DMS53 treated with DMSO at 0.1 percent for 48 hours (cell line): Measurements from ENCODE around the gene EFNA4.
A peak's percentile ranks its signal among the peaks of the same experiment; 100 is the strongest.

Experiments used
- DNase-seq: peaks from one replicate; lab custom pipeline; 2025; ENCODE audit not compliant: unreplicated experiment; lab: John Stamatoyannopoulos, UW

EFNA4 gene

GRCh38 chr1:155072531-155073289 is 9.2 kb downstream of the EFNA4 start:
- no peak for DNase-seq

DNA sequence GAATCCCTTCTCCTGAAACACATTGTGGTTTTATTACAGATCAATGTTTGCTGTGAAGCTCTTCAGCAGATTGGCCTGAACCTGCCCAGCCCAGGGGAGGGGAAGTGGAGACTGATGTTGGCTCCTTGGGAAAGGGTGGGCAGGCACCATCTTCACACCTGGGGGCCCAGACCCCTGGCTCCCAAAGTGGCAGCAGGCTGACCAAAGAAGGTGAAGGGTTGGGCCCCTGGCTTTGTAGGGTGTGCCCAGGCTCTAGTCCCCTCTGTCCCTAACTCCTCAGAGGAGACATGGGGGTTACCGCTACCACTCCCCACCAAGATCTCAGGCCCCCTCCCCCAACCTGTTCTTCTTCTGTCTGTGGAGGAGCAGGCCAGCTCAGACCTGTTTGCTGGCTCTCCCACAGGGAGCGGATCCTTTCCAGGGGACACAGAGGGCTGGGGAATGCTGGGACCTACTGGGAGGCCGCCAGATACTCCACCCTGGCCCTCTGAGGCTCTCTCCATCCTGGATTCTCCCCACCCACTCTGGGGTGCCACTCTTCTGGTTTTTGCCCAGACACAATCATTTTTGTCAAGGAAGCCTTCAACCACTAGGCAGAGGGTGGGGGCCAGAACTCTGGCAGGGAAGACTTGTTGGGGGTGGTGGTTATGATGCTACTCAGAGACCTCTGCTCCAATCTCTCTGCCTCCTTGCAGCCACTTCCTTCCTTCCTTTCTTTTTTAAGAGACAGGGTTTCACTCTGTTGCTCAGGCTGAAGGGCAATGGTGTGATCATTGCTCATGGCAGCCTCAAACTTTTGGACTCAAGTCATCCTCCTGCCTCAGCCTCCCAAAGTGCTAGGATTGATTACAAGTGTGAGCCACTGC is 10.1 kb downstream of the EFNA4 start:
- DNase-seq = no peak

- DNase-seq = no peak
These were observed 12.0 kb downstream of the EFNA4 start for GRCh38 chr1:155075535-155075934.

GRCh38 chr1:155076371-155076770 is 12.8 kb downstream of the EFNA4 start:
- no peak for DNase-seq

GRCh38 chr1:155077346-155077745 is 13.8 kb downstream of the EFNA4 start:
- no peak for DNase-seq

DNA sequence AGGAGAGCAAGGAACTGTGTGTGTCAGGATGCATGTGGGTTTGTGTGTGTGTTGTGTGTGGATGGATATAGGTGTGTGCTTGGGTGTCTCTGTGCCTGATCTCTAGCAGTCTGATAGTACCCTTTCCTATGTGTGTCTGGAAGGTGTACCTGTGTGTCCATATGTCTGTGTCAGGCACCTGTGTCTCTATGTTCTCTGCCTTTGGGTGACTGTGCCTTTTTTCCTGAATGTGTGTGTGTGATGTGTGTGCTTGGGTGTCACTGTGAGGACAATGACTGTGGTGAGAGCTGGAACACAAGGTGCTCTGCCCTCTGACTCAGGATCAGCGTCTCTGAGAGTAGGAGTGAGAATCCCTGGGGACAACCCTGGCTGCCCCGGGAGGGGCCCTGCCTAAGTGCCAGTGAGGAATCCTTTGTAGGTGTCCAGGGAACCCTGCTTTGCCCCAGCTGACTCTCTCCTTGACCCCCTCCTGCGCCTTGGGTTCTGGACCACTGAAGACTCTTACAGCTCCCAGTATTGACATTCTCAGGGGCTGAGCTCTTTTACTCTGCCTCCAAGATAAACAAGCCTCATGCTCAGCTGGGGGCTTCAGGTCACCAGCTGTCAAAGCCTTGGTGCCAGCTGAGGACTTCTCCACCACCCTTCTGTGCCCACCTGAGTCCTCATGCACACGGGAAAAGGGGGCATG is 14.4 kb downstream of the EFNA4 start:
- no peak for DNase-seq

- peak; percentile 8 for DNase-seq
These were observed 15.1 kb downstream of the EFNA4 start, which contains the start of gene EFNA3 for GRCh38 chr1:155078469-155079209. Gene EFNA3 (plus strand): TSS chr1:155078837. CDS start chr1:155078942, 105 bp downstream.

DNA sequence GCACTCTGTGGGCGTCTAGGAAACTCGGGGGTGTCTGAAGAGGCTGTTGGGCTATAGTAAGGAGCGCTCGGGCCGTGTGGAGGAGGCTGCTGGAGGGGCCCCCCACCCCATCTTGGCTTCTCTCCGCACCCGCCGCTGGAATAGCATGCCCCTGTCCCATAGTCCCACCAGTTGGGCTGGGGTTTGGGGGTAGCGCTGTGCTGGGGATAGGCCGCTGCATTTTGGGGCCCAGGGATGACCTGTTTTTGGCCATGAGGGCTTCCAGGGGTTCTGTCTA is 15.6 kb downstream of the EFNA4 start:
- DNase-seq = peak; percentile 25

GRCh38 chr1:155079487-155080311 is 16.2 kb downstream of the EFNA4 start:
- DNase-seq = peak; percentile 11

DNA sequence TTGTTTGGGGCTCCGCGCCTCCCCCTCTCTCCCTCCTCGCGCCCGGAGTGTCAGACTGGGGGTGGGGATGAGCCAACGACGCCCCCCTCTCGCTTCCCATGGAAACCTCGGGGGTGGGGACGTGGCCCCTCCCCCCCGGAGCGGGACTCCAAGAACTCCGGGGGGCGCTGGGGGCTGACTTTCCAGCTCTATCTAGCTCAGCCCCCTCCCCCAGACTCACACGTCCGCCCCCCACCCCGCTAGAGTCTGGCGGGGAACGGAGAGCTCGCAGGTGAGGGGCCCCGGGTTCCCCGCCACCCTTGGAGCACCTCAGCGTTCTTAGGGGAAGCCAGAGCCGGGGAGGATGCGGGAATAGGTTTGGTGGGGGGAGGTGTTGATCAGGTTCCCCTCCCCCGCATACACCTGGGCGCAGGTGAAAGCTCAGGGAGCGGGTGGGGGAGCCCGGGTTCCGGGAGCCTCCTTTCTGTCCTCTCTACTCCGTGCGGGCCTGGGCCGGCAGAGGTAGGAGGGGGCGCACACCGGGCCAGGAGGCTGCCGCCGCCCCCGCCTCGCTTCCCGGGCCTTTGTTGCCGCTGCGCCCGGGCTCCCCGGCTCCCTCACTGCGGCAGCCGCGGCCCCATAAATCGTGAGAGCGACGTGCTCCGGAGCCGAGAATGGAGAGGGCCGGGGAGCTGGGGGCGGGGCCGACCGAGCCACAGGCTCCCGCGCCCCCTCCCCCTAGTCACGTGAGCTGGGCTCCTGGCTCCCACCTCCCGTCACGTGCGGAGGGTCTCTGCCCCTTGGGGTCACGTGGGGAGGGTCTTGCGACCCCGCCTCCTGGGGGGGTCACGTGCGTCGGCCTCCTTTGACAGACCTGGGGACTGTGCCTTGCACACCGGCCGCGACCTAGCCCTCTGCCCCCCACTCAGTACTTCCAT is 17.0 kb downstream of the EFNA4 start:
- peak; percentile 22 for DNase-seq

DNA sequence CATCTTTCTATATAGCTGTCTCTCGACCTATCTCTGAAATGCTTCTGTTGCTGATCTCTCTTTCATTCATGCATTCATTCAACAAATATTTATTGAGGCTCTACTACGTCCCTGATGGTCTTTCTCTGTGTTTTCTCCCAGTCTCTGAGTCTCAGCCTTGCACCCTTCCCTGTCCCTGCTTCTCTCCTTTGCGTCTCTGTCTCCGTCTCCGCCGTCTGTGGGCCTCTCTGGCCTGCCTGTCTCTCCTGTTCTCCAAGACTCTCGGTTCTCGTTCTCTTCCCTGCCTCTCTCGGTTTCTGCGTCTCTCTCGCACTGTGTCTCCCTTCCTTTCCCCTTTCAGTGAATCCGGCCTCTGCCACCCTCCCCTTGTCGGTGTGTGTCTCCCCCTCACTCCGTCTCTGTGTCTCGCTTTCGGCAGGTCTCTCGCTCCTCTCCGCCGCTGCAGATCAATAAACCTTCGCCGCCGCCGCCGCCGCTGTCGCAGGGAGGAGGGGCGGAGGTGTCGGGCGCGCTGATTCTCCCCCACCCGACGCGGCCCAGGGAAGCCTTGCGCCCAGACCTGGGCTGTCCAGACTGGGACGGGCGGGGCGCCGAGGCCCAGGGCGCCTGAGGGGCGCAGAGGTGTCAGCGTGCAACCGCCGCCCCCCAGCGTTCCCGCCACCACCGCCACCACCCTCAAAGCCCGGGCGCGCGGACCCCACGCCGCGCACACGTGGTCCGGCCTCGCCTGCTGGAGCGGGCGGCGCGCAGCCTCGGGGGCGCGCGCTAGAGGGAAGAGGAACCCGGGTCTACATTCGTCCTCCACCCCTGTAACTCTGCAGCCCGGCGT is 18.1 kb downstream of the EFNA4 start:
- peak; percentile 33 for DNase-seq

GRCh38 chr1:155082301-155083051 is 18.9 kb downstream of the EFNA4 start:
- peak; percentile 22 for DNase-seq

DNA sequence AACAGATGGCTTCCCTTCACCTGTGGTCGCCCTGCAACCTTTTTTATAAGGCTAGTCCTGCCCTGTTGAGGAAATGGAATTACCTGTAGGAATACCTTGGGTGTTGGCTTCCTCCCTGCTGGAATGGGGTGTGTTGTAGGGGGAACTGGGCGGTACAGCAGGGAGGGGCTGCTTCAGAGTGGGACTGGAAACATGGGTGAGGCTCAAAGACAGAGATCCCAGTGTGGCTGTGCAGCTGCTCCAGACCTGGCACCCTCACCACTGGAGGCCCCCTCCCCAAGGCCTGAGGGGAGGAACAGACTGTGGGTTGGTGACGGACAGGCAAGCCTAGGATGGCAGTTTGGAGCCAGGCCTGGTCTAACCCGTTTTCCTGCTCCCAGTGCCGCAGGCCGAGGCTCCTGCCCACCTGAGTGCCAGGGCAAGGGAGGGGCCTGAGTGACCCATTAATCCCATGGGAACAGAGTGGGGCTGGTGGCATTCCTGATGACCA is 19.6 kb downstream of the EFNA4 start:
- DNase-seq = no peak

DNA sequence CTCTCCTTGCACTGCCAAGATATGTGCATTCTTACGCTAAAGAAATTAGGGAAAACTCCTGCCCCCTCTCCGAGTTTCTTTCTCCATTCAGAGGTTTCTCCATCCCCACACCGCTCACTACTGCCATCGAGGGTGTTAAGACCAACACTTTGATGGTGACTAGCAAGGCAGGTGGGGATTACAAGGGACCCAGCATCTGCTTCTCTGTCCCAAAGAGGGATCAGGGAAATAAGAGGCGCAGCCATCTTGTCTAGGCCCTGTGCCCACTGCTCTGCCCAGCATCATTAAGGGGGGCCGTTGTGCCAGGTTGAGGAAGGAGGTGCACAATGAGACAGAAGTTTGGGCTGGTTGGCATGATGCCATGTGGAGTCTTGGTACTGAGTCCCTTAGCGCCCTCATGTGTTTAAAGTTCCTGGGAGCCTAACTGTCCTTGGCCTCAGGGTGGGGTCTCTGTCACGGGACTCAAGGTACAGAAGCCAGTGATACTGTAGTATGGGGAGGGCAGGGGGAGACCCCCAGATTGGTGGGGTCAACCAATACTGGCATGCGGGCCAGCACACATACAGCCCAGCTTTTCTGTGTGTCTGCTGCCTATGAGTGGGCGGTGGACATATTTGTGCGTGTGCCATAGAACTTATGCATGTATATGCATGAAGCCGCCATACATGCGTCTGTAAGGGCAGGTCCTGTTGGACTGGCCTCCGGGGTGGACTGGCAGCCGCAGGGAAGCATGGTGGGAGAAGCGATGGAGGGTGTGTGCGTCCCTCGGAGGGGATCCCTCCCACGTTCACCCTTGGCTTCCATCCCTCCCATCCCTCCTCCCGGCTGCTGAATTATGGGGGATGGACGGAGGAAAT is 20.6 kb downstream of the EFNA4 start:
- no peak for DNase-seq

DNA sequence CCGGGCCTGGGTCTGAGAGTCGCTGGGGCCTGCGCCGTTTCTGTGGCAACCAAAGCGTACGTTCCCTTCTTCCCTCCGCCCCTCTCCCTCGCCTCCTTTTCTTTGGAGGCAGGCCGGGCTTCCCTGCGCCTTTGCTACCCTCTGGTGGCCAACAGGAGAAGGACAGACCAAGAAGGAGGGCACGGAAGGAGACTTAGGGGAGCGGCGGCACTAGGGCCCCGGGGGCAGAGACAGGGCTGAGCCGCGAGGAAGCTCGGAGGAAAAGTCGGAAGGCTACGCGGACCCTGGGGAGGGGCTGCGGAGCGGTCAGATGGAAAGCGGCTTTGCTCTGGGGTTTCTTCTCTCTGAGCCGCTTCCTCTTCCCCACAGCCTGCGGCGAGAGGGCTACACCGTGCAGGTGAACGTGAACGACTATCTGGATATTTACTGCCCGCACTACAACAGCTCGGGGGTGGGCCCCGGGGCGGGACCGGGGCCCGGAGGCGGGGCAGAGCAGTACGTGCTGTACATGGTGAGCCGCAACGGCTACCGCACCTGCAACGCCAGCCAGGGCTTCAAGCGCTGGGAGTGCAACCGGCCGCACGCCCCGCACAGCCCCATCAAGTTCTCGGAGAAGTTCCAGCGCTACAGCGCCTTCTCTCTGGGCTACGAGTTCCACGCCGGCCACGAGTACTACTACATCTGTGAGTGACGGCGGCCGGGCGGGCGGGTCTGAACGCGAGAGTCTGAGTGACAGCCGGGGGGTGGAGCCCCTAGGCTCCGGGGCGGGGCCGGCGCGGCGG is 21.4 kb downstream of the EFNA4 start:
- DNase-seq = peak; percentile 93
